ENCODE results near the gene DSC1. TPM values are rescaled to one million over a fixed set of nuclear protein-coding genes. Genes with fewer than 3 reads are reported as not detected.

DSC1 gene
- total RNA-seq, 2 experiments from 2014 or later, result 1.6 to 1.7 TPM

DNA sequence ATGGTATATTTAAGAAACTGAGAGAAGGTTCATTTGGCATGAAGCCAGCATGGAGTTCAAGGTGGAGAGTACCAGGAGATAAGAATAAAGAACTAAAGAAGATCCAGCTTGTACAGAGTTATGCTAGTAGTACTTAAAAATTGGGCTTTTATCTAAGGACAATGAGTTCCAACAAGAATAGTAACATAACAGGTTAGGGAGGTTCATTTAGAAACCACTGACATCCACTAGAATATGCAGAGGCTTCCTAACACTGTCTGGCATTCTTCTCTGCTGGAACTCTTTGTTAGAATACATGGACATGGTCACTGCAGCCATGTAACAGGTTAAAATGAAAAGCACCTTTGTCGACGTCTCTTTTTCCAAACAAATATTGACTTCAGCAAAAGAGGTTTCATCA, 42.6 kb upstream of the DSC1 start:
- peaks cover 2% of the 10 kb centered on the region for H3K9me3 Mint-ChIP-seq
- H3K4me3 ChIP-seq (ENCODE audit: low read length), result no peak overlapping the region
- TF ChIP-seq CTCF (IDR thresholded peaks at IDR 0.05), result no peak

GRCh38 chr18:31204833-31205232, 42.2 kb upstream of the DSC1 start:
- no peak for TF ChIP-seq CTCF (IDR thresholded peaks at IDR 0.05)
- no peaks in the 10 kb centered on the region for H3K36me3 Mint-ChIP-seq (ENCODE audit: low read depth)
- no peaks in the 10 kb centered on the region for H3K27me3 ChIP-seq (ENCODE audit: control insufficient read depth in 1 of 2, insufficient read depth in 2 of 2, low read length in 2 of 2)
- H3K4me1 ChIP-seq (ENCODE audit: insufficient read depth, low read length), result no peaks in the 10 kb centered on the region
- CTCF ChIA-PET, result no interaction called here
- H3K27ac ChIP-seq (ENCODE audit: low read depth in 1 of 2, low read length in 2 of 2), result no peak overlapping the region
- no peak overlapping the region for H3K27ac Mint-ChIP-seq
- POLR2A ChIA-PET, result no interaction called here
- intact Hi-C loops (cut with DNase I, micrococcal nuclease), result no loop called here
- H3K4me3 Mint-ChIP-seq, result no peak overlapping the region
- ATAC-seq (ENCODE audit: poor library complexity) (no peak), DNase-seq (no peak)
- no peaks in the 10 kb centered on the region for H3K36me3 ChIP-seq (ENCODE audit: insufficient read depth, low read length)
- peaks cover 9% of the 10 kb centered on the region for H3K27me3 Mint-ChIP-seq
- H3K4me3 ChIP-seq (ENCODE audit: low read length), result no peak overlapping the region
- peaks cover 2% of the 10 kb centered on the region for H3K9me3 Mint-ChIP-seq
- H3K9me3 ChIP-seq (ENCODE audit: control insufficient read depth in 1 of 2, insufficient read depth in 1 of 2, low read length in 2 of 2), result peaks cover 0 to 8% of the 10 kb centered on the region in 2 experiments
- no peaks in the 10 kb centered on the region for H3K4me1 Mint-ChIP-seq (ENCODE audit: low read depth)

More for the DNA sequence above, 42.6 kb upstream of the DSC1 start:
- no peak overlapping the region for H3K4me3 Mint-ChIP-seq
- no peak overlapping the region for H3K27ac Mint-ChIP-seq
- Histone ChIP-seq H3K9me3 (ENCODE audit: control insufficient read depth in 1 of 2, insufficient read depth in 1 of 2, low read length in 2 of 2) (peaks cover 0 to 6% of the 10 kb centered on the region in 2 experiments), H3K4me1 (ENCODE audit: insufficient read depth, low read length) (no peaks in the 10 kb centered on the region), H3K27me3 (ENCODE audit: control insufficient read depth in 1 of 2, insufficient read depth in 2 of 2, low read length in 2 of 2) (no peaks in the 10 kb centered on the region), H3K36me3 (ENCODE audit: insufficient read depth, low read length) (no peaks in the 10 kb centered on the region), H3K27ac (ENCODE audit: low read depth in 1 of 2, low read length in 2 of 2) (no peak overlapping the region)
- POLR2A ChIA-PET, result no interaction called here
- H3K27me3 Mint-ChIP-seq, result peaks cover 9% of the 10 kb centered on the region
- no peaks in the 10 kb centered on the region for H3K36me3 Mint-ChIP-seq (ENCODE audit: low read depth)
- intact Hi-C loops (cut with DNase I, micrococcal nuclease), result no loop called here
- DNase-seq (no peak), ATAC-seq (ENCODE audit: poor library complexity) (no peak)
- H3K4me1 Mint-ChIP-seq (ENCODE audit: low read depth), result no peaks in the 10 kb centered on the region
- CTCF ChIA-PET, result no interaction called here

DNA sequence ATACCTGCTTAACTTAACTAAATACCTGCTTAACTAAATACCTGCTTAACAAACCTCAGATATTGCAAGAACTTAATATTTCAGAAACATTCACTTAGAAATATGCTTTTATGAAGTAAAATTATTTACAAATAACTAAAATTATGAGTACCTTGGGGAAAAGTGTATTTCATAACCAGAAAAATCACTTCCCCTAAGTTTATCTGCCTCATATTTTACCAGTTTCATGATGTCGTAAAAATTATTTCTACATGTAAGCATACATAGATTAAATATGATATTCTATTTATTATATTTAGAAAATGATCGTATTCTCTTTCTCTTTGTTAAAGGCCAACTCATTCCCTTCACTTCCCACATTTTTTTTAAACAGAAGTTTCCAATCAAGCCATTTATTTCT, 41.5 kb upstream of the DSC1 start:
- Mint-ChIP-seq H3K27me3 (peaks cover 9% of the 10 kb centered on the region), H3K27ac (no peak overlapping the region), H3K4me1 (ENCODE audit: low read depth) (no peaks in the 10 kb centered on the region), H3K36me3 (ENCODE audit: low read depth) (no peaks in the 10 kb centered on the region), H3K4me3 (no peak overlapping the region), H3K9me3 (peaks cover 2% of the 10 kb centered on the region)
- ATAC-seq (ENCODE audit: poor library complexity) (no peak), DNase-seq (no peak)
- H3K4me1 ChIP-seq (ENCODE audit: insufficient read depth, low read length), result no peaks in the 10 kb centered on the region
- H3K4me3 ChIP-seq (ENCODE audit: low read length), result no peak overlapping the region
- H3K36me3 ChIP-seq (ENCODE audit: insufficient read depth, low read length), result no peaks in the 10 kb centered on the region
- ChIA-PET POLR2A (no interaction called here), CTCF (no interaction called here)
- TF ChIP-seq CTCF (IDR thresholded peaks at IDR 0.05), result no peak
- H3K9me3 ChIP-seq (ENCODE audit: control insufficient read depth in 1 of 2, insufficient read depth in 1 of 2, low read length in 2 of 2), result peaks cover 0 to 8% of the 10 kb centered on the region in 2 experiments
- no peak overlapping the region for H3K27ac ChIP-seq (ENCODE audit: low read depth in 1 of 2, low read length in 2 of 2)
- H3K27me3 ChIP-seq (ENCODE audit: control insufficient read depth in 1 of 2, insufficient read depth in 2 of 2, low read length in 2 of 2), result no peaks in the 10 kb centered on the region
- intact Hi-C loops (cut with DNase I, micrococcal nuclease), result no loop called here

Data from CD4-positive, alpha-beta T cell (primary cell).